Fibroblast of the aortic adventitia (primary cell): ENCODE measurements around the gene DENND1A. TPM values are rescaled to one million over a fixed set of nuclear protein-coding genes. Genes with fewer than 3 reads are reported as not detected.

Experiments used
- DNase-seq: peaks from one replicate; pipeline ENCODE4 v3.0.0-alpha.2; 2010; ENCODE audit warnings: low read depth
- H3K4me3 ChIP-seq: 2 replicates; pipeline ENCODE4 v1.5.1; 2011; ENCODE audit warnings: low read depth, mild to moderate bottlenecking, control low read depth, low read length, moderate library complexity
- total RNA-seq: library from RNA; depleted of rRNA; stranded (reverse); fragments of >200 nt; gene quantifications from 2 replicates; pipeline ENCODE4 v1.2.3, GENCODE V29; 2012; ENCODE audit warnings: low replicate concordance
- TF ChIP-seq, protein P1 (sequence below): IDR thresholded peaks from 2 replicates; pipeline ENCODE4 v1.5.1; 2011; ENCODE audit warnings: mild to moderate bottlenecking, low read length, control low read depth, inconsistent platforms; ENCODE audit not compliant: insufficient read depth

DENND1A gene
- total RNA-seq, 1 donor, result 27.7 TPM

DNA sequence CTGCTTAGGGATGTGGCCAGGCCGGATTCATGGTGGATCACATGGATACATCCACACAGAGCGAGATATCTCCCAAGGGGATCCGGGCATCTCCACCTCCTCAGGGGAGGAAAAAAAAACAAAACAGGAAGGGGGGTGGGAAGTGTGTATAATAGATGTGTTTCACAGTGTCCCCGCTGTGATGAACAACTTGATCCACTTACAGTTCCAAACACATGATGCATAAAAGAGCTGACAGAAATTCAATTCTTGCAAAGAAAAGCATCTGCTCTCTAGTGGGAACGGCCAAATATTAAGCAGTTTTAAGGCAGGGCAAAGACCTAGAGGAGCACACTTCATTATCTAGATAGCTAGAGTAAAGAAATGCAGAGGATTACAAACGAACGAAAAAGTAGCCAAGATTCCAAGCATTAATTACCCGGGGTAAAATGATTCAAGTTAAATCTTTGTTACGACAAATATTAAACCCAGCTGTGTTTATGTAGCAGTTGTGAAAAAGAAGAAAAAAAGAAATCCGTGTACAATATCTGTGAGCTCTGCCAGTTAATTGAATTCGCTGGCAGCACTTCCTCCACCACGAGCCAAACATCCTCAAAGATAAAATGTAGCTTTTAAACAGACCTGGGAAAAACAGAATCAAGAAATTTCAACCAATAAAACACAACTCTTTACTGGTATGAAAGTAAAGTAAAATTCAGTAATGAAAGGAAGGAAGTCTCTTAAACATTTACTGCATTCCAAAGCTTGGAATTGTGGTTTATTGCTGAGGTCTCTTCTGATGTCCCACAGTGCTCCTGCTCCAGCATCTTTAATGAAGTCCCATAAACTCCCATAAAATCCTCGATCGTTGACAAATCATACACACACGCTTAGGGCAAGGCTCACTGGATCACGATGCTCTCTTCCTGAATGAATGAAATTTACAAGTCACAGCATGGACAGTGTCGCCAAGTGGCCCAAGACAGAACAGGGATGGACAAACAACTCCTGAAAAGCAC lies 360.9 kb downstream of the DENND1A start:
- TF ChIP-seq, protein P1, sequence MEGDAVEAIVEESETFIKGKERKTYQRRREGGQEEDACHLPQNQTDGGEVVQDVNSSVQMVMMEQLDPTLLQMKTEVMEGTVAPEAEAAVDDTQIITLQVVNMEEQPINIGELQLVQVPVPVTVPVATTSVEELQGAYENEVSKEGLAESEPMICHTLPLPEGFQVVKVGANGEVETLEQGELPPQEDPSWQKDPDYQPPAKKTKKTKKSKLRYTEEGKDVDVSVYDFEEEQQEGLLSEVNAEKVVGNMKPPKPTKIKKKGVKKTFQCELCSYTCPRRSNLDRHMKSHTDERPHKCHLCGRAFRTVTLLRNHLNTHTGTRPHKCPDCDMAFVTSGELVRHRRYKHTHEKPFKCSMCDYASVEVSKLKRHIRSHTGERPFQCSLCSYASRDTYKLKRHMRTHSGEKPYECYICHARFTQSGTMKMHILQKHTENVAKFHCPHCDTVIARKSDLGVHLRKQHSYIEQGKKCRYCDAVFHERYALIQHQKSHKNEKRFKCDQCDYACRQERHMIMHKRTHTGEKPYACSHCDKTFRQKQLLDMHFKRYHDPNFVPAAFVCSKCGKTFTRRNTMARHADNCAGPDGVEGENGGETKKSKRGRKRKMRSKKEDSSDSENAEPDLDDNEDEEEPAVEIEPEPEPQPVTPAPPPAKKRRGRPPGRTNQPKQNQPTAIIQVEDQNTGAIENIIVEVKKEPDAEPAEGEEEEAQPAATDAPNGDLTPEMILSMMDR, result no peak
- DNase-seq, result peak; percentile 87
- H3K4me3 ChIP-seq, result no peak overlapping the region

DNA sequence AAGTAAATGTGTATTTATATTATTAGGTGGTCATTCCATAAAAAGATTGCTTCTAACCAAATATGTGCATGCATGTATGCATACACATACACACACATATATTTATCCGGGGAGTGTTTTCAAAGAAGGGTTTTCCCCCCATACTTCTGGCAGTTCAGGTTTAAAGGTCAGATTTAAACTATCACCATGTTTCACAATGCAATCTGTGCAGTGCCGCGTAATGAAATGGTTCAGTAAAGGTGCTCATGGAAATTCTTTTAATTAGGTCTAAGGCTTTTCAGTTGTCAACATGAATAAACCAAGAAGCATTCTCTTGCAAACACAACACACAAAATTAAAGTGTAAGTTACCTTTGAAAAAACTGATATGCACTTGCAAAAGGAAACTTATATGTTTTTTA lies 362.9 kb downstream of the DENND1A start:
- DNase-seq, result no peak
- TF ChIP-seq, protein P1, result no peak
- no peak overlapping the region for H3K4me3 ChIP-seq

DNA sequence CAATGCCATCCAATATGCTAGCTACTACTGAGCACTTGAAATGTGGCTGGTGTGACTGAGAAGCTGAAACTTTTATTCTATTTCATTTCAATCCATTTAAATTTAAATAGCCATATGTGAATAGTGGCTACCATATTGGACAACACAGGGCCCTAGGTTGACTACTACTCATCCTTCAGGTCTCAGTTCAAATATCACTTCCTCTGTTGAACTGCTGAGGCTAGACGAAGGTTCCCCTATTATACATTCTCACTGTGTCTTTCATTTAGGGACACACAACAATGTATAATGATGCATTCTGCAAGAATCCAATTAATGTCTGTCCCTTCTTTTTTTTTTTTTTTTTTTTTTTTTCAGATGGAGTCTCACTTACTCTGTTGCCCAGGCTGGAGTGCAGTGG lies 365.3 kb downstream of the DENND1A start:
- no peak overlapping the region for H3K4me3 ChIP-seq
- TF ChIP-seq, protein P1, result no peak
- no peak for DNase-seq

DNA sequence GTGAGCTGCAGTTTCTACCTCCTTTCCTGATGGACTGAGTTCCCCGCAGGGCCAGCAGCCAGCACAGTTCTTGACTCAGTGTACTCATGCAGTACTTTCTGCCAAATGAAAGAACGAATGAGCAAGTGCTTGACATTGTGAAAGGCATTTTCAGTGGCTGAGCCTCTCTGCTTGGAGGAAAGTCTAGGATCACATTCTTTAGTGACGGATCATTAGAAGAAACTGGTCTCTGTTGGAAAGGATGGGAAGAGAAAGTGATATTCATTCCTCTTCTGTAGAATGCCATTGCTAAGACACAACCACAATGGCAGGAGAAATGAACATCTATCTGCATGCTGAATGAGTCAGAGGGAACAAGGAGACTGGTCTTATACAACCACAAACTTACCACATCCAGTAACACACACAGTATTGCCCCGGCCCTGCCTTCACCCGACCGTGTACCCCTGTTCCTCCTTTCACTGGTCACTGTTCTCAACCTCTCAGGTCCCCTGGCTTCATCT lies 367.0 kb downstream of the DENND1A start:
- TF ChIP-seq, protein P1, result no peak
- no peak overlapping the region for H3K4me3 ChIP-seq
- peak; percentile 94 for DNase-seq

DNA sequence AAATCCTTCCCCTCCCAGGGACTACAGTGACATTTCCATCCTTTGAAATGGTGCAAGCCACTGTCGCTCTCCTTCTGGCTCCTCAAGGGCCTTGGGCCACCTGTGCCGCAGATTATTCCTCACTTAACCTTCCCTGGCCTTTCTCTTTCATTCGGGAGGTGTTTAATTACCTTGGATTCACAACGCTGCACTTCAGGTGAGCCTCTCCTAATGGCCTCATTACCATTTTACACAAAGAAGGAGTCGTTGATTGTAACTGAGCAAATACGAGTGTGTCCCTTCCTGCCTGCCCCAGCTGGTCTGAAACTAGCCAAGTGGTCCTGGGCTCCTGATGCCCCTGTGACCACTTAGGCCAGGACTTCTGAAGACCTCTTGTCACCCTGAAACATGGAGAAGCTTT lies 368.9 kb downstream of the DENND1A start:
- DNase-seq, result no peak
- H3K4me3 ChIP-seq, result no peak overlapping the region
- TF ChIP-seq, protein P1, result no peak

DNA sequence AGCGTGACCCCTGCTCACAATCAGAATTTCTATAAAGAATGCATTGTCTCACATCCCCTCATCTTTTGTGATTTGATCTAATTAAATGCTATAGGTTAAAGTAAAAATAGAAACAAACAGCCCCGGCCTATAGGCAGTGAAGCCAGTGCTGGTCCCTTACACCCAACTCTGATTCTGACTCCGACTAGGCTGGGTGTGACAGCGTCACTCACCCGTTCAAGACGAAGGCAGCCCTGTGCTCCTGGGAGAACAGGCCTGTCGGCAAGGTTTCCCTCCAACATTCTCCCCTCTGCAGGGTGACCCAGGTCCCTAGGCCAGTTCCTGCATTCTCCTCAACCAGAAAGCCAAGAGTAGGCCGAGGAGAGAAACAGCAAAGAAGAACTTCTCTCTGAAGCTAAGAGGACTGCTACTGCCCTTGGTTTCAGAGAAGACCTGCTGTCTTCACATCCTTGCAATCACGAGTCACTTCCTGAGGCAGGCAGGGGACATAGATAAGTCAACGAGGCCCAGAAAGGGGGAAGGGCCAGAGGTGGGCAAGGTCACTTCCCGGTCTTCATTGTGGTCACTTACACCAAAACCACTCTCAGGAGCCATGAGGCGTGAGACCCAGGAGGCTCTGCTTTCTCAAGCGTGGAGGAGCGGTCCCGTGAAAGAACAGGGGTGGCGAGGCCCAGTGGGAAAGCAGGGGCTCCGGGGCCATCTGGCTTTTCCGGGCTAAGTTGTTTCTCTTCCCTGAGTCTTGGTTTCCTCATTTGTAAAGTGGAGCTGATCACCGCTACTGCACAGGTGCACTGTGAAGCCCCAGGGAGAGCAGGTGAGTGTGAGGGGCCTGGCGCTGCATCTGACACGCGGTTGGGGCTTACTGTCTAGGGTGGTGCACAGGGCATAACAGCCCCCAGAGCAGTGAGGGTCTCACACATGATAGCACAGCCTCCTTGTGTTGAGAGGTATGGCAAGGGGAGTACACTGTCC lies 373.2 kb downstream of the DENND1A start:
- no peak for DNase-seq
- H3K4me3 ChIP-seq, result no peak overlapping the region
- TF ChIP-seq, protein P1, result no peak
